Measurements from ENCODE around the gene CD274.

GRCh38 chr9:5493679-5494511 is 43.6 kb downstream of the CD274 start:
- TF ChIP-seq POLR2AphosphoS5 (IDR thresholded peaks at IDR 0.05; ENCODE audit: low read length) = 0 out of 2 replicates have a peak, but pooled peaks have one; percentile 39
- TF ChIP-seq CTCF (IDR thresholded peaks at IDR 0.05 in 2 of 3, conservative IDR thresholded peaks at IDR 0.05 in 1 of 3; ENCODE audit: control insufficient read depth in 2 of 3, extremely low read depth in 1 of 3, insufficient read depth in 1 of 3, low read depth in 3 of 3, low read length in 3 of 3) = no peak
- TF ChIP-seq RCOR1 (conservative IDR thresholded peaks at IDR 0.05; ENCODE audit: low read depth, low read length) = 0 out of 2 replicates have a peak, but pooled peaks have one; percentile 14
- TF ChIP-seq BRCA1 (IDR thresholded peaks at IDR 0.05; ENCODE audit: low read depth, low read length) = no peak
- TF ChIP-seq SIN3A (IDR thresholded peaks at IDR 0.05; ENCODE audit: low read depth, low read length) = 0 out of 2 replicates have a peak, but pooled peaks have one; percentile 13
- TF ChIP-seq CUX1 (IDR thresholded peaks at IDR 0.05; ENCODE audit: insufficient replicate concordance, low read depth, low read length) = no peak
- peak; percentile 100 for TF ChIP-seq BACH1 (IDR thresholded peaks at IDR 0.05; ENCODE audit: borderline replicate concordance)
- TF ChIP-seq TAF1 (IDR thresholded peaks at IDR 0.05; ENCODE audit: borderline replicate concordance, low read depth, low read length) = peak; percentile 27; the same call in 1 of the 2 replicates

Data from GM12878 (cell line).